HG03575 (cell line): Measurements from ENCODE around the gene PLD6.
"Not testable (repeated sequence)": the region's sequence is repeated elsewhere in the genome, so short reads cannot be mapped to it uniquely, and the experiment has no call there.

Source experiments
- ATAC-seq: cut with Tn5 transposase; IDR thresholded peaks from one replicate; pipeline ENCODE4 v1.9.1; 2021; ENCODE audit not compliant: unreplicated experiment, insufficient number of reproducible peaks, low FRiP score; ENCODE audit errors: extremely low read depth

The PLD6 gene

DNA sequence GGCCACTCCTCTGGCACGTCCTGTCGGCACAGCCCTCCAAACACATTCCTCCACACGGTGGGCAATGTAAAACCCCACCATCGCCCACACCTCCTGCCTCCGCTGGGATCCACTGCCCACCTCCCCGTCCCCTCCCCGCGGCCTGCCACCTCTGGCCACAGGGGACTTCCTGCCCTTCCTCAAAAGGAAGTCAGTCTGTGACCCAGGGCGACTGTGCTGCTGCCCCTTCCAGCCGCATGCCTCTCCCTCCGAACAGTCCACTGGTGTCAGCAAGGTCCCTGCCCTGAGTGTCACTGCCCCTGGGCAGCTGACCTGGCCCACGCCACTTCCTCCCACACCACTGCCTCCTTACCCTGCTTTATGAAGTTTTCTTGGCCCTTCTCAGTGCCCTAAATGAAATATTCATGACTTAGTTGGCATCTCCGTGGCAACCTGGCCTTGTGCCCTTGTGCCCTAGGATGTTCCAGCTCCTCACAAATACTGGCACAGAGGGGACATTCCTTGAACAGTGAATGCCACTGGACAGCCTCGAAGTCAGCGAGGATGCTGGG, 2.0 kb downstream of the PLD6 start:
- no peak for ATAC-seq

DNA sequence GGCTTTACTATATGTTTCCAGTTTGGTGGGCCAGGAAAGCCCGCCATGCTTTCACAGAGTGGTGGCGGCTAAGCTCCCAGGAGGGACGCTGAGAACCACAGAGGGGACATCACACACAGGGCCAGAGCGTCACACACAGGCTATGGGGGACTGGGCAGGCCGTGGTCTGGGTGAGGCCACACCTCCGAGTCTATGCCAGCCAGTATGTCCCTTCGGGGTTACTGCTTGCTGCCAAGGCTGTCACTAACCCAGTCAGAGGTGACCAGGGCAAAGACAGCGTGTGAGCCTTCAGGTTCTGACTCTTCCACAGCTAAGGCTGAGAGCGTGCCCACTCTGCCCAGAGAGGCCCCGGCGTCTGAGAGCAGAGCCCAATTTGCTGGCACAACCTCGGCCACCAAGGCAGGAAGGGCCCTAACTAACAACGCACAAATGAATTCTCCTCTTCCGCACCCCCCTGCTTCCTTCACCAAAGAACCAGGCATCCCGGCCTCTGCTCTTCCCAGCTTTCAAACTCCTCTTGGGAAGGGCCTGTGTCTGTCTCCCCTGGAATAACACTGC, 2.9 kb downstream of the PLD6 start:
- no peak for ATAC-seq

DNA sequence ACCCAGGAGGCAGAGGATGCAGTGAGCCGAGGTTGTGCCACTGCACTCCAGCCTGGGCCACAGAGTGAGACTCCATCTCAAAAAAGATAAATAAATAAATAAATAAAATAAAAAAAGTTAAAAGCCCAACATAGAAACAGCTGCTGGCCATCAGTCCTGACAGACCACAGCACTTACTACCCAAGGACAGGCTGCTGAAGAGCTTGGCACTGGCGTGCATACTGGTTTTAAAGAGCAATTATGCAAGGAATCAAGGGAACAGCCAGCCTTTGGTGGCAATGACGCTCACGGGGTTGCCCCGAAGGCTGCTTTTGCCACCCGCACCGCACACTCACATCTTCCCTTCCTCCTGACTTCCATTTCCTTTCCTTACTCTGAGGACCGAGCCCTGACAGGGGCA, 4.2 kb downstream of the PLD6 start:
- ATAC-seq = no peak

DNA sequence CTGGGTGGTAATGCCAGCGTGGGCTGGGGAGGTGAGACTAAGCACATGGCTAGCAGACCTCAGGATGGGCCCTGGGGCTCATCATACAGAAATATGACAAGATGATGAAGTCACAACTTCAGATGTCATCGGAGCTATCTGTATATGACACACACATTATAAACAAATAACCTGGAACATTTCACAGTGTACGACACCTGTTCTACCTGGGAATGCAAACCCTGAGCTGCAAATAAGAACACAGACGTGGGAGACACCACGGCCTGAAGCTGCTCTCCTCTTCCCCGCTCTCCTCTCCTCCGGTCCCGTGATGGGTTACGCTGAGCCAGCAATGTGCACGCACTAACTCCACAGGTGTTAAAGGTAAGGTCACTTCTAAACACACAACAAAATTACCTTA, 4.9 kb downstream of the PLD6 start:
- ATAC-seq = no peak

DNA sequence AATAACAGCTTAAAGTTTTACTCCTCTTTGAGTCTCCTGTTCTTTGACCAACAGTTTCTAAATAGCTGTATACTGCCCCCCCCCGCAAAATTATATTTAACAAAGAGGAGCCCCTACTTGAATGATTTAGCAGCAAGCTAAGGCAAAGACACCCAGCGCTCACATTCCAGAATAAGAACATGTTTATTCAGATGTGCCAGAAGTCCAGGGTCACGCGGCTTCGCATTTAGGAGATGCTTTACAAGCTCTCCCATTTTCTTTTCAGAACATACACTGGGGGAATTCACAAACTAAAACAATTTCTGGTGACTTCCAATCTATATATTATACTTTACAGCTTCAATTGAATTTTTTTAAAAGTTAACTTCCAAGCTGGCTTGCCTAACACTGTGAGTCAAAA, 5.3 kb downstream of the PLD6 start:
- ATAC-seq = no peak

DNA sequence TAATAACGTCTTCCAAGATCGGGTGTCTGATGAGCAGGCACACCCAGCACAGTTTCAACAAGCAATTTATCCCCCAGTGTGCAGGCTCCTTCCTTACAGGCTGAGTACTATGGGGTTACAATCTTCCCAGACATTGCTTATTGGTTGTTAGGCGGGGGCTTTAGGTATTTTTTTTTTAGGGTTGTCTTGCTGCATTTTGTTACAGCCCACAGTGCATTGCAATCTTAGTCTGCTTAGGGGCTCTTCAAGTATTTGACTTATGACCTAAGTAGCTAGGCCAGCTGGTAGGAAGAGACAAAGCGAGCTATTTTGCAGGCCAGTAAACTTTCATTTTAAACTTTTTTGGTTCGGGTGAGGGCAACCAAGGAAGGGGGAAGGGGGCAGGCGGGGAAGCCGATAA, 5.8 kb downstream of the PLD6 start:
- no peak for ATAC-seq

DNA sequence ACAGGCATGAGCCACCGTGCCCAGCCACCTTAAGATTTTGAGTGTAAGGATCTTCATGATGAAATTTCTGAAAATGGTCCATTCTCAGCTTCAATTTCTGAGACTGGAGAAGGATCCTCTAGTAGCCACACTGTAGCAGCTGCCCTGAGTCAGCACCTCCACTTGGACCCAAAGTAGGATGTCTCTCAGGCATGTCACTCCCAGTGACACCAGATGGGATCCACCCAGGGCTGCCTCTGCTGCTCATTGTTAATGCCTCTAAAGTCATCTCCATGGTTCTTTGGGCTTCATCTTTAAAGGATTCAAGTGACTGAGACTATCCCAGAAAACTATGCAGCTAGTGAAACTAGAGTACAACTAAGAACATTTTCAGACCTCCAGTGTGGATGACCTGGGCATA, 7.9 kb downstream of the PLD6 start:
- ATAC-seq = no peak

DNA sequence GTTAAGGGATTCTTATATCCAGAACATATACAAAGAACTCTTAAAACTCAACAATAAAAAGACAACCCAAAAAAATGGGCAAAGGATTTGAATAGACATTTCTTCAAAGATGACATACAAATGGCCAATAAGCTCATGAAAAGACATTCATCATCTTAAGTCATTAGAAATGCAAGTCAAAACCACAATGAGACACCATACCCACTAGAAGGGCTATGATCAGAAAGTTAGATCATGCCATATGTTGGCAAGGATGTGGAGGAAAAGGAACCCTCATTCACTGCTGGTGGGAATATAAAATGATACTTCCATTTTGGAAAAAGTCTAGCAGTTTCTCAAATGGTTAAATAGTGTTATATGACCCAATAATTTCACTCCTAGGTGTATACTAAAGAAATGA, 9.4 kb downstream of the PLD6 start:
- ATAC-seq = no peak

DNA sequence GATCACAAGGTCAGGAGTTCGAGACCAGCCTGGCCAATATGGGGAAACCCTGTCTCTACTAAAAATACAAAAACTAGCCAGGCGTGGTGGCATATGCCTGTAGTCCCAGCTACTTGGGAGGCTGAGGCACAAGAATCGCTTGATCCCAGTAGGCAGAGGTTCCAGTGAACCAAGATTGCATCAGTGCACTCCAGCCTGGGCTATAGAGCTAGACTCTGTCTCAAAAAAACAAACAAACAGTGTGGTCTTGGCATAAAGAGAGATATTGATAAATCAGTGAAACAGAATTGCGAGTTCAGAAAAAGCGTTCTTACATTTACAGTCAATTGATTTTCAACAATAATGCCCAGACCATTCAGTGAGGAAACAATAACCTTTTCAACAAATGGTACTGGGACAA, 10.7 kb downstream of the PLD6 start:
- not testable (repeated sequence) for ATAC-seq

DNA sequence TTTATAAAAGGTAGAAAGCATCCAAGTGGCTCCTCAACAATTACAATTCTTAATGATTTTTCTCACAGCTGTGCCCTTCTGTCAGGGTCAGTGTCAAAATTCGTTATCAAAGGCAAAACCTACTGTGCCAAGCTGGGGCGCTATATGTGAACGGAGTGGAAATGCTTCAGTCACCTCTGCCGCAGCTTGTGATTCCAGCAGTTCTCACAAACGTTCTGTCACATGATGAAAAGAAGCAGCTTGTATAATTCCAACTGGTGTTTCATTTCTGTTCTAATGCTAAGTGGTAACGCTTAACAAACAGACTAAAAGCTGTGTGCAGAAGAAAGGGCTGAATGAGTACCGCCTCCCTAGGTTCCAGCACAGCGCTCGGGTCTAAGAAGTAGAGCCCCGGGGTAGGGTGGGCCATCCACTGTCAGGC, 14.2 kb downstream of the PLD6 start:
- no peak for ATAC-seq

DNA sequence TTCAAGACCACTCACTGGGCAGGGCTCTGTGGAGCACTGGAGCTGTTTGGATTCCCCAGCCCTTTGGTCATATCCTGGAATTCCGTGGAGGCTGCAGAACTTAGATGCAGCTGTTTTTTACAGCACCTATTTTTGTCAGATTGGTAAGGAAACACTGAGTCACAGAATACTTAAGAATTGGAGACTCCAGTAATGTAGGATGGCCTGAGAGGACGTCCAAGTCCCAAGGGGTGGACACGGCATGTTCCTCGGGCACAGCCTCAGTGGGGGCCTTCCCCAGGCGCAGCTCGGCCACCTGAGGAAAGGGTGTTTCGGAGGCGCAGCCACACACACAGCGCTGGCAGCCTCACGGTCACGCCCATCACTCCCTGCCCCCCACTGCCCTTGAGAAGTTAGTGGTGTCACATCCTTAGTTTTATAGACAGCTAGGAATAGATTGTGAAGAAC, 14.8 kb downstream of the PLD6 start:
- ATAC-seq = no peak

DNA sequence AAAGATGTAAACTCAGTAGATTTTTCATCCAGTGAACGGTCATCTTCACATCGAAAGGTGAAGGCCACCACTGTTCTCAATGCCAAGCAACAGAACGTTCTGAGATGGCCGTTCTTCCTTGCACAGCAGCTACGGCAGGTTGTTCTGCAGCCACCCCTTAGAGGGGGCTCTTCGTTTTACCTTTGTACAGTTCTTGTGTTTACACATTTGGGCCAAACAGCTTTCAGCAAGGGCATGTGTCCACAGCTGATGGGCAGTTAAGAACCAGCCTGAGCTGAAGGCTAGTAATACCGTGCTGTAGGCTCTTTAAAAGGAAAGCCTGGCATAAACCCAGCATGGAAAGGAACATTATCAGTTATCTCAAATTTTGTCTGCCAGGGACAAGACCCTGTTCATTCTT, 15.9 kb downstream of the PLD6 start:
- no peak for ATAC-seq

DNA sequence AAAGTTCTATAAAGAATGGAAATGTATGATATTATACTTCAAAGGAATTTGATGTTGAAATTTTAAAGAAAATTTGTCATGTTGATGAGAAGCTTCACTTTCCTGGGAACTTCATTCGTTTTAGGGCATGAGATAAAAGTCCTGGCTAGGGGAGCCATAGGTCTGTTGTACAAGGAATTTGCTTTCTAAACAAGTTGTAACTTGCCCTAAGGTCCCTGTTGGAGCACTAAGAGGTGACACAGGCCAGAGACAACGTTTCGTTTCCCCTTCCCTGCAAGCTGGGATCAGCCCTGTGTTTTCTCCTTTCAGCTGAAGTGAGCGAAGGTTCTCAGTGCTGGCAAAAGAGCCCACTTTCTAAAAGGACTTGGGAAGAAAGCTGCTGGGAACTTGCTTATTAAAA, 16.6 kb downstream of the PLD6 start:
- no peak for ATAC-seq

DNA sequence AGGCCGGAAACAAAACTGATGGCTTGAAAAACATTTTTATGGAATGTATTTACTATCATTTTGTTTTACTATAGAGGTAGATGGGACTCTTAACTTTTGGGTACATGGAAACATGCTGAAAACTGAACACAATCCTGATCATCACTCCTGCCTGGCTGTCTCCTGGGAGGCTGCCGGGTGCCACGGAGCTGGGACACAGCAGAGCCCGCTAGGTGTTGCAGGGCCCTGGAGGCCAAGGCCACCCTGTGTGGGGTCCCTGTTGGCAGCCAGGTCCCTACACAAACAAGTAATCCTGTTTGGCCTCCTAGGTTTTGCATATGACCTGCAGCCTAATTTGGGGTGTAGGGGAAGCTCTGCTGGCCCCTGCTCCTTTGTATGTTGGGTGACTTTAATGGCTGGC, 17.5 kb downstream of the PLD6 start:
- ATAC-seq = no peak

DNA sequence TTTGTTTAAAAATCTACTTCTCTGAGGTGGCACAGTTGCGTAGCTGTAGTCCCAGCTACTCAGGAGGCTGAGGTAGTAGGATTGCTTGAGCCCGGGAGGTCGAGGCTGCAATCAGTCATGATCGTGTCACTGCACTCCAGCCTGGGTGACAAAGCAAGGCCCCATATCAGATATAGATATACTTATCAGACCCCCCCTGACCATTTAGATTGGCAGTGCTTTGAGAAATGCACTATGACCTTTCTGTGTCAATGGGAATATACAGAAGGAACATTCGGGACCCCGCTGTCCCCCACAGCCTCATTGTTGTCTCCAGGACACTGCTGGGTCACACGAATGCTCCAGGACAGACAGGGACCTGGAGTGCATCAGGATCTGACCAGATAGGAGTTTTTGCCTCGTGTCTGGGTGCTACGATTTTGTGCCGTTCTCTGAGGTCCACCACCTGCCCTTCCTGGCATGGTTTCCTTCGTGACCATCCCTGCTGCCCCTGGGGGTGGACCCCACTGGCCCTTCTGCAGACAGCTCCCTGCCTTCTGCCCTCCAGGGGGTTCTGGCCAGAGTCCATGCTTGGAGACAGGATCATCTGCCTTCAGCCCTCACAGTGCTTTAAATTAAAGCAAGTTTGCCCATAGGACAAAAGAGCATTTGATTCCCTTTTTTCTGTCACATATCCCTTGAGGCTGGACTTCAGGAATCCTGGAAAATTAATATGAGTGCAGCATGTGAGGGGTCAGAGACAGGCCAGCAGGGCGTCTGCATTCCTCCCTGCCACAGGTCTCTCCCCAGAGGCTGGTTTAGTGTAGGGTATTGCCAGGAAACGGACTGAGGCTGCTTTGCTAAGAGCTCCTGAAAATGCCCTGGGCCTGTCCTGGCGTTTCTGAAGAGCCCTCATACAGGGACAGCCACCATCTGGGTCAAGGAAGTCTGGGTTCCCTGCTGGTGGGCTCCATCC, 19.3 kb downstream of the PLD6 start:
- no peak for ATAC-seq

DNA sequence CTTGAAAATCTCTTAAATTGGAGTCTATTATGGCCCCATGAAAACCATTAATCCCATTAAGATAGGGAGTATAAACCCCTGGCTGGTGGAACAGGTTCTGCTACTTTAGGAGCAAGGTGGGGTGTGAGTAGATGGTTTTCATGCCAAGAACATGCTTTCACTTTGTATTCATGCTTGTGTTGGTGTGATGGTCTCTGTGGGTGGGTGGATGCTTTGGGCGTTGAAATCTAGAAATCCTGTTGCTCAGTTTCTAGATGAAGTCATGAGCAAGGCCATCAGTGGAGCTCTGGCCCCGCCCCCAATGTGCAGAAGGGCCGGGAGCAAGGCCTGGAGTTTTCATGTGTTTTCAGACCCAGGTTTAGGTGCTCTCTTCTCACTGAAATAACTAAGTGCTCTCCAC, 20.1 kb downstream of the PLD6 start:
- no peak for ATAC-seq

DNA sequence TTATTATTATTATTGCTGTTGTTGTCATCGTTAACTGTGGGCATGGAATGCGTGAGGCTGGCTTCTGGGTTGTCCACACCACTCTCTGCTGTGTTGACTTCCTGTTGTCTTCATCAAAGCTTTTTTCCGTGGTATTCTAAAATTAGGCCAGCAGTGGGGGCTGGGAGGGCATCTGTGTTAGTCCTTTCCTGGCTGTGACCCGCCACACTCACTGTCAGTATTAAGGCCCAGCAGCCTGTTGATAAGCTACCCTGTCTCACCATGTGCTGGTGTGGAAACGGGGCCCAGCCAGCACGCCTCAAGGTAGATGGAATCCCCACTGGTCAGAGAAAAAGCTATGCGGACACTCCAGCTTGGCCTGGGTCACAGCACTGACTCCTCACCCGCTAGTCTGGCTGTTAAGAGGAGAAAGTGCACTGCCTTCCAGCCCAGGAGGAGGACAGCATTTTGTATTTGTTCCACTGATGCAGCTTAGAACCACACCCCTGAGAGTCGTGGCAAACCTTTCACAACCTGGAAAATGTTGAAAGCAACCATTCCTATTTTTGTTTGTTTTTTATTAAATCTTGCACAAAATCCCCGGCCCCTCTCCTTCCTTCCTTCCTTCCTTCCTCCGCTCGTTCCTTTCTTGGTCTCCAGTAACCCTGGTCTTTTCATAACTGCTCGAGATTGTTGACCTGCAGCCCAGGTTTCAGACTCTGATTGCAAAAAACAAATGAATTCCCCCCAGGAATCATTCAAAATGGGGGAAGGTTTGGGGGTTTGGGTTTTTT, 21.0 kb downstream of the PLD6 start:
- not testable (repeated sequence) for ATAC-seq

DNA sequence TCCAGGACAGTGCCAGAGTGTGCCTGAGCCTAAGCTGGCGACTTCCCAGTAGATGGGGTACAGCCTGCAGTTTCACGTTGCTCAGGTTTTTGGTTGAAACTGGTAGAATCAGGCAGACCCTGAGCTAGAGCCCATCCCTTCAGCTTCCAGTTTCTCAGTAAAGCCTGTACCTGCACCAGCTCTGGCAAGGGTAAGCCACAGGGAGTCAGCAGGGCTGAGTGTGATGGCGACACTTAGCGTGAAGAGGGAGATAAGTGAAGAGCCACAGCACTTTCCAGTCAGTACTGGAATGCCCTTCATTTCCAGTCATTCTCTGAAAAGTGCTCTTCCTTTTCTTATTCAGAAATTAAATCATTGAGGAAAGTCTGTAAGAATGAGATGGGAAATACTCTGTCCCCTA, 22.4 kb downstream of the PLD6 start:
- no peak for ATAC-seq

DNA sequence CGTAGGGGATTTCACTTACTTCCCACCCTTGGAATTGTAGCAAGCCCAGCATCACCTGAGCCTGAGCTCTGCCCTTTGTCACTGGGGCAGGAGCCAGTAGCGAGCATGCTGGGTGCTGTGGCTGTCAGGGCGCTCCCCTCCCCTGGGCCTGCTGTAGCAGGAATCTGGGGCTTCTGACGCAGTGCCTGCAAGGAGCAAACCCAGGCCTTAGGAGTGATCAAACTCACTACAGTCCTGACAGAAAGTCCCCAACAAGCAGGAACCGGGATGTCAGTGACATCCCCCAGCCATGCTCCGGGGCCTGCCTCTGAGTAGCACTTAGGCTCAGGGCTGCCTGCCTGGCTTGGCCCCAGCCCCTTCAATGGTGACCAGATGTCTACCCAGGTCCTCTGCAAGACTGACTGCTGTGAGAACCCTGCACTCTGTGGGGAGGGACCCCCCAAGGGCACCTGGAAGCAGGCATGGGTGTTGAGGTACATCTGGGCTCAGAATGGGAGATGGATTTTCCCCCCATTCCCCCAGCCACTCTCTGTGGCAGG, 23.5 kb downstream of the PLD6 start:
- no peak for ATAC-seq
